SK-N-SH (cell line): ENCODE measurements around the gene PHKB.

Experiments used
- CTCF ChIP-seq: fragments of 200-600 bp; sonication (generic); IDR thresholded peaks from 2 replicates; pipeline ENCODE4 v1.6.1; 2017; ENCODE audit warnings: antibody characterized with exemption, mild to moderate bottlenecking, moderate library complexity
- RAD21 ChIP-seq: IDR thresholded peaks from 2 replicates; pipeline ENCODE4 v1.6.1; 2012; ENCODE audit warnings: mild to moderate bottlenecking, low read length
- TCF12 ChIP-seq: IDR thresholded peaks from 2 replicates; pipeline ENCODE4 v1.4.0; 2012
- TF ChIP-seq, protein P1 (sequence below): IDR thresholded peaks from 2 replicates; pipeline ENCODE4 v1.4.0; 2012; ENCODE audit warnings: low read depth, borderline replicate concordance

DNA sequence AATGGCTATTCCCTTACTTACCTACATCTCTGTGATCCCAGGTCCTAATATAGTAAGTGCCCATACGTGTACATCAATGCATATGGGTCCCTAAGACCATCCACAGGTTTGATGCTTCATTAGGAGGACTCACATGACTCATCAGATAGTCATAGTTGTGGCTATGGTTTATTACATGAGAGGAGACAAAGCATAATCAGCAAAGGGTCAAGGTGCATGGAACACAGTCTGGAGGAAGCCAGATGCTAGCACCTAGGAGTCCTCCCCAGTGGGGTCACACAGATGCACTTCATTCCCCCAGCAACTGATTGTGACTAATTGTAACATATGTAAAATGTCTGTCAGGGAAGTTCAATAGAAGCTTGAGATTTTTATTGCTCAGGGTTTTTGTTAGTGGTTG, 42.8 kb downstream of the PHKB start:
- TF ChIP-seq TCF12, result no peak
- no peak for TF ChIP-seq CTCF
- TF ChIP-seq RAD21, result no peak
- TF ChIP-seq, protein P1, sequence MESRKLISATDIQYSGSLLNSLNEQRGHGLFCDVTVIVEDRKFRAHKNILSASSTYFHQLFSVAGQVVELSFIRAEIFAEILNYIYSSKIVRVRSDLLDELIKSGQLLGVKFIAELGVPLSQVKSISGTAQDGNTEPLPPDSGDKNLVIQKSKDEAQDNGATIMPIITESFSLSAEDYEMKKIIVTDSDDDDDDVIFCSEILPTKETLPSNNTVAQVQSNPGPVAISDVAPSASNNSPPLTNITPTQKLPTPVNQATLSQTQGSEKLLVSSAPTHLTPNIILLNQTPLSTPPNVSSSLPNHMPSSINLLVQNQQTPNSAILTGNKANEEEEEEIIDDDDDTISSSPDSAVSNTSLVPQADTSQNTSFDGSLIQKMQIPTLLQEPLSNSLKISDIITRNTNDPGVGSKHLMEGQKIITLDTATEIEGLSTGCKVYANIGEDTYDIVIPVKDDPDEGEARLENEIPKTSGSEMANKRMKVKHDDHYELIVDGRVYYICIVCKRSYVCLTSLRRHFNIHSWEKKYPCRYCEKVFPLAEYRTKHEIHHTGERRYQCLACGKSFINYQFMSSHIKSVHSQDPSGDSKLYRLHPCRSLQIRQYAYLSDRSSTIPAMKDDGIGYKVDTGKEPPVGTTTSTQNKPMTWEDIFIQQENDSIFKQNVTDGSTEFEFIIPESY, result no peak
